ENCODE measurements around the gene TENM3.

DNA sequence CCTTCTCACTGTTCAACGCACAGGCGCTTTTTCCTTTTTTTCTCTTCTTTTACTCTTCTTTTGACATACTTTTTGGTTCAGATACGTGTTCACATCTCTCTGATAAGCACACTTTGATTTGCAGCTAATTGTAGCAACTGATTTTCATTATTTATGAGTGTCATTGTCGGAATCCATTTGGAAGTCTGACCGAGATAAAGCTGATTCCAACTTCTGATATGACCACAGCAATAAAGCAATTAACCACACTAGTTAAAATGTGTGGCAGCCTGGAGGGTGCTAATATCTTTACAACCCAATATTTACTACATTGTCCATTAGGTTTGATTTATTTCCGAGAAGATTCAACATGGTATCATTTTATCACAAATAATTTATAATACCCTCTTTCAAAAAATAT lies 101.8 kb downstream of the TENM3 start:
- TF ChIP-seq POLR2AphosphoS5 (IDR thresholded peaks at IDR 0.05; ENCODE audit: borderline replicate concordance, low read depth, low read length) (no peak), EZH2 (IDR thresholded peaks at IDR 0.05) (no peak), FOXP2 (optimal IDR thresholded peaks at IDR 0.05; ENCODE audit: control extremely low read depth, extremely low read length, insufficient read depth) (no peak)
